OCI-LY3 (cell line): ENCODE data around the gene SLC51A.

Source experiments
- H2AFZ ChIP-seq: fragments of 200-600, 300-600 bp; shearing (Covaris generic); 2 replicates; pipeline ENCODE4 v1.6.0; 2014; ENCODE audit warnings: antibody characterized with exemption, low read depth, low read length
- H3K27ac ChIP-seq: fragments of 200-600, 300-600 bp; sonication (generic); 2 replicates; pipeline ENCODE4 v1.5.1; 2014; ENCODE audit warnings: mild to moderate bottlenecking, low read length, moderate library complexity, mixed read lengths
- H3K27me3 ChIP-seq: fragments of 200-600, 300-600 bp; sonication (generic); 2 replicates; pipeline ENCODE4 v1.6.1; 2014; ENCODE audit warnings: low read depth, low read length, mixed read lengths
- H3K36me3 ChIP-seq: fragments of 200-600, 300-600 bp; sonication (generic); replicated peaks from 2 replicates; pipeline ENCODE3; 2014; ENCODE audit warnings: low read depth, low read length, mixed read lengths
- H3K4me1 ChIP-seq: fragments of 300-600, 200-600 bp; sonication (generic); 2 replicates; pipeline ENCODE4 v1.6.1; 2014; ENCODE audit warnings: low read length, mixed read lengths
- H3K4me2 ChIP-seq: fragments of 200-600, 300-600 bp; sonication (generic); 2 replicates; pipeline ENCODE4 v1.6.1; 2014; ENCODE audit warnings: low read length, mixed read lengths
- H3K4me3 ChIP-seq: fragments of 300-600, 200-600 bp; sonication (generic); 2 replicates; pipeline ENCODE4 v1.5.1; 2014; ENCODE audit warnings: antibody characterized with exemption, mild to moderate bottlenecking, low read length, moderate library complexity
- H3K79me2 ChIP-seq: fragments of 300-600, 200-600 bp; shearing (Covaris generic); 2 replicates; pipeline ENCODE4 v1.6.1; 2014; ENCODE audit warnings: mild to moderate bottlenecking, low read length, mixed read lengths
- H3K9ac ChIP-seq: fragments of 300-600, 200-600 bp; shearing (Covaris generic); 2 replicates; pipeline ENCODE4 v1.6.0; 2014; ENCODE audit warnings: mild to moderate bottlenecking, low read length, moderate library complexity
- H3K9me3 ChIP-seq: fragments of 200-600, 300-600 bp; shearing (Covaris generic); 2 replicates; pipeline ENCODE4 v1.6.1; 2014; ENCODE audit warnings: low read length, mixed read lengths; ENCODE audit not compliant: insufficient read depth
- H4K20me1 ChIP-seq: fragments of 200-600, 300-600 bp; sonication (generic); 2 replicates; pipeline ENCODE4 v1.6.1; 2016; ENCODE audit warnings: low read length, mixed read lengths; ENCODE audit not compliant: insufficient read depth
- EZH2phosphoT487 ChIP-seq: fragments of 200-600 bp; shearing (Covaris generic); IDR thresholded peaks from 2 replicates; pipeline ENCODE4 v1.6.1; 2018; ENCODE audit warnings: antibody characterized with exemption, mixed run types, low read depth
- TF ChIP-seq, protein P1 (sequence below): fragments of 200-600, 300-600 bp; sonication (generic); IDR thresholded peaks from 2 replicates; pipeline ENCODE4 v1.5.1; 2014; ENCODE audit warnings: antibody characterized with exemption, low read length, low read depth

Gene SLC51A

DNA sequence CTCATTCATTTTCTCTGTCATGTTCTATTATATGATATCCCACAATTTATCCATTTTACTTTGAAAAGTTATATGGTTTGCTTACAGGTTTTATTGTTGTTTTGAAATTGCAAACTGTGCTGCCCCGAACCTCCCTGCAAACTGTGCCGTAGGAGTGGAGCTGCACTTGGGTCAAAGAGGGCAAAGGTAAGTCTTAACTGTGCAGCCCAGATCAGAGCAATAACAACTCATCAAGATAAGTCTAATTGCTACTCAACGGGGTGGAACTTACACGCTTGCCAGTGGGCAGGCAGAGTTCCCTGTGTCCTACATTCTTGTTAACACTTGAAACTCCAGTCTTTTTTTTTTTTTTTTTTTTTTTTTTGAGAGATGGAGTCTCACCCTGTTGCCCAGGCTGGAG, 38.4 kb upstream of the SLC51A start:
- Histone ChIP-seq H3K27me3 (no peaks in the 10 kb centered on the region), H3K9me3 (no peaks in the 10 kb centered on the region), H3K36me3 (no peaks in the 10 kb centered on the region), H3K27ac (no peak overlapping the region), H3K4me2 (no peak overlapping the region), H3K9ac (no peak overlapping the region), H4K20me1 (no peaks in the 10 kb centered on the region), H2AFZ (no peak overlapping the region), H3K4me1 (peaks cover 51% of the 10 kb centered on the region), H3K4me3 (no peak overlapping the region), H3K79me2 (no peaks in the 10 kb centered on the region)
- TF ChIP-seq, protein P1, sequence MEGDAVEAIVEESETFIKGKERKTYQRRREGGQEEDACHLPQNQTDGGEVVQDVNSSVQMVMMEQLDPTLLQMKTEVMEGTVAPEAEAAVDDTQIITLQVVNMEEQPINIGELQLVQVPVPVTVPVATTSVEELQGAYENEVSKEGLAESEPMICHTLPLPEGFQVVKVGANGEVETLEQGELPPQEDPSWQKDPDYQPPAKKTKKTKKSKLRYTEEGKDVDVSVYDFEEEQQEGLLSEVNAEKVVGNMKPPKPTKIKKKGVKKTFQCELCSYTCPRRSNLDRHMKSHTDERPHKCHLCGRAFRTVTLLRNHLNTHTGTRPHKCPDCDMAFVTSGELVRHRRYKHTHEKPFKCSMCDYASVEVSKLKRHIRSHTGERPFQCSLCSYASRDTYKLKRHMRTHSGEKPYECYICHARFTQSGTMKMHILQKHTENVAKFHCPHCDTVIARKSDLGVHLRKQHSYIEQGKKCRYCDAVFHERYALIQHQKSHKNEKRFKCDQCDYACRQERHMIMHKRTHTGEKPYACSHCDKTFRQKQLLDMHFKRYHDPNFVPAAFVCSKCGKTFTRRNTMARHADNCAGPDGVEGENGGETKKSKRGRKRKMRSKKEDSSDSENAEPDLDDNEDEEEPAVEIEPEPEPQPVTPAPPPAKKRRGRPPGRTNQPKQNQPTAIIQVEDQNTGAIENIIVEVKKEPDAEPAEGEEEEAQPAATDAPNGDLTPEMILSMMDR = no peak
- TF ChIP-seq EZH2phosphoT487 = no peak

DNA sequence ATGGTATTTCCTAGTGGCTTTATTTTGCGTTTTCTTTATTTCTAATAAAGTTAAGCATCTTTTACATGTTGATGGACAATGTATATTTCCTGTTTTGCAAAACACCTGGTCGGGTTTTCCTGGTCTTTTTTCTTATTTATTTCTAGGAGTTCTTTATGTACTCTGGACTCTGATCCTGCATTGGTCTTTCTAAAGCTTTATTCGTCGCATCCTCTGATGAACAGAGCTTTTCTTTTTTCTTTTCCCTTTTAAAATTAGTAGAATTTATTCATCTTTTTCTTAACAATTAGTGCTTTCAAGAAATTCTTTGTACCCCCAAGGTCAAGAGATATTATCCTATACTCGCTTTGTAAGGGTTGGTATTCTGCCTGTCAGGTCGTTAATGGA, 37.3 kb upstream of the SLC51A start:
- Histone ChIP-seq H3K27ac (peak overlapping the region; percentile 99), H3K4me1 (peaks cover 61% of the 10 kb centered on the region), H3K9ac (peak overlapping the region; percentile 87)

DNA sequence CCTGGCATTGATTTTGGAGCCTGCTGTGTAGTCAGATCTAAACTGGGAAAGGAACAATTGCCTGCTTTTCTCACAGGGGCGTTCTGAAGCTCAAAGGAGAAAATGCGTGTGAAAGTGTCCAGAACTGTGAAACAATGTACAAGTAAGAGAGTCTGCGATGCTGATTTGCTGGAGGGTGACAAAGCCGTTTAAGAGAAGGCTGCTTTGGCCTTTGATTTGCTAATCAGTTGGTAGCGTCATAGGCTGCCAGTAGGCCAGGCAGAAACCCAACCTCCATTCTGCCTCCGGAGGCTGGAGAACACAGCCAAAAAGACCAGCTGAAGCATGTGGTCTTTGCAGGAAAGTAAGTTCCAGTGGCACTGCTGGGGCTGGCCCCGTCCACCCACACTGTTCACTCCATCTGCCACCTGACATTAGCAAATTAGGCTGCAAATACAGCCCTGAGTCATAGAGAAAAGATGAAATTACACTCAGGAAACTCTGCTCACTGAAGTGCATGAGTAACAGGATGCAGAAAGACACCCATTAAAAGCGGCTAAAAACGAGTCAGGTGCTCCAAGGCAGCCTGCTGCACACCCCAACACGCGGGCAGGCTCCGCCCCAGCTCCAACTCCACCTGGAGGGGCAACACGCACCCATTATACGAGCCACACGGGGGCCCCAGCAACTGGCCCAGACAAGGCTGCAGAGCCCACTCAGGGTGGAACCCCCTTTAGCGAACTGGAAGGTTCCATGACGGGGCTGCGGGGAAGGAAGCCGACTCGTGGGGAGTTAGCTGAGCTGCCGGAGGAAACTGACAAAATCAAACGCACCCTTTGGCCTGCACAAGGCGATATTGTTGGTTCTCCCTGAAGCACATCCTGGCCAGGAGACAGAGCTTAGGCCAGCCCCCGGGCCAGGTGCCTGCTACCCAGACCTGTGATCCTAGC, 36.7 kb upstream of the SLC51A start:
- Histone ChIP-seq H3K9me3 (no peaks in the 10 kb centered on the region), H4K20me1 (no peaks in the 10 kb centered on the region), H3K27ac (peak overlapping the region; percentile 99), H3K36me3 (no peaks in the 10 kb centered on the region), H3K79me2 (no peaks in the 10 kb centered on the region), H3K4me2 (peak overlapping the region; percentile 93), H3K9ac (peak overlapping the region; percentile 95), H2AFZ (0 out of 2 replicates have a peak overlapping the region, but pooled peaks have one; percentile 10), H3K27me3 (no peaks in the 10 kb centered on the region), H3K4me3 (peak overlapping the region; percentile 71), H3K4me1 (peaks cover 65% of the 10 kb centered on the region)
- TF ChIP-seq EZH2phosphoT487 = no peak
- TF ChIP-seq, protein P1 = peak; percentile 67

More for the DNA sequence above, 37.3 kb upstream of the SLC51A start:
- no peaks in the 10 kb centered on the region for H3K27me3 ChIP-seq
- peak overlapping the region; percentile 93 for H3K4me2 ChIP-seq
- H2AFZ ChIP-seq = no peak overlapping the region
- no peaks in the 10 kb centered on the region for H3K36me3 ChIP-seq
- no peak for TF ChIP-seq EZH2phosphoT487
- TF ChIP-seq, protein P1 = no peak
- H4K20me1 ChIP-seq = no peaks in the 10 kb centered on the region
- no peaks in the 10 kb centered on the region for H3K79me2 ChIP-seq
- H3K9me3 ChIP-seq = no peaks in the 10 kb centered on the region
- H3K4me3 ChIP-seq = peak overlapping the region; percentile 71

DNA sequence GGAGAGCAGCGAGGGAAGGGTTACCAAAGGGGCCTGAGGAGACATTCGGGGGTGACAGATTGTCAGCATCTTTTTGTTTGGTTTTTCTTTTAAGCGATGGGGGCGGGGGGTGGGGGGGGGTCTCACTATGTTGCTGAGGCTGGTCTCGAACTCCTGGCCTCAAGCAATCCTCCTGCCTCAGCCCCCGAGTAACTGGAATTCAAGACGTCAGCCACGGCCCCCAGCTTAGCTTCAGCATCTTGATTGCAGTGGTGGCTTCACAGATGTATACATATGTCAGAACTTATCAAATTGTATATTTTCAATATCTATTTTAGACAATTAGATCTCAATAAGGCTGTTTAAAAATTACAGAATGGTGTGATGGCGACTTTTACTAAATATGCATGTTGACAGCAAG, 36.0 kb upstream of the SLC51A start:
- Histone ChIP-seq H3K36me3 (no peaks in the 10 kb centered on the region), H3K79me2 (0 out of 2 replicates have a peak, but pooled peaks cover 2% of the 10 kb centered on the region), H3K4me2 (peak overlapping the region; percentile 93), H2AFZ (no peak overlapping the region), H3K4me3 (peak overlapping the region; percentile 71), H4K20me1 (no peaks in the 10 kb centered on the region), H3K27me3 (no peaks in the 10 kb centered on the region), H3K9ac (peak overlapping the region; percentile 95), H3K9me3 (no peaks in the 10 kb centered on the region), H3K4me1 (peaks cover 70% of the 10 kb centered on the region), H3K27ac (peak overlapping the region; percentile 99)
- TF ChIP-seq EZH2phosphoT487 = no peak
- TF ChIP-seq, protein P1 = no peak
